HuH-7.5 (cell line): ENCODE results near the gene EPAS1.
A peak's percentile ranks its signal among the peaks of the same experiment; 100 is the strongest.

Source experiments
- DNase-seq: peaks from one replicate; pipeline ENCODE4 v3.0.0; 2011; ENCODE audit warnings: low spot score

Gene EPAS1

DNA sequence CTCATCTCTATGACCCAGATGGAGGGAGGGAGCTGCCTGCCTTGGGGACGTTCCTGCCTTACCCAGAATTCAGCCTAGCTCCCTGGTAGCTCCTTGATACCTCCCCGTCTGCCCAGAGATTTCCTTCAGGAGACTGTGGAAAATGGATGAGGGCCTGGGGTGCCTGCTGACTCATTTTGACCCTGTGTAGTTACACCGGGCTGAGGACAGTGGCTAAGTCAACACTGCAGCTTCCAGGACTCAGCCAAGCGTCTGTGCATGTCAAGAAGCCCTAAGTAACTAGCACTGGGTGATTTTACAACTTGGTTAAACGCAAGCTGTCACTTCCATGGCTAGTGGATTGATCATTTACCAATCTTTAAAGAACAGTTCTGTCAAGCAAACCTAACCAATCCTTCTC is 23.3 kb upstream of the EPAS1 start:
- no peak for DNase-seq

GRCh38 chr2:46274586-46274985 is 22.6 kb upstream of the EPAS1 start:
- no peak for DNase-seq

DNA sequence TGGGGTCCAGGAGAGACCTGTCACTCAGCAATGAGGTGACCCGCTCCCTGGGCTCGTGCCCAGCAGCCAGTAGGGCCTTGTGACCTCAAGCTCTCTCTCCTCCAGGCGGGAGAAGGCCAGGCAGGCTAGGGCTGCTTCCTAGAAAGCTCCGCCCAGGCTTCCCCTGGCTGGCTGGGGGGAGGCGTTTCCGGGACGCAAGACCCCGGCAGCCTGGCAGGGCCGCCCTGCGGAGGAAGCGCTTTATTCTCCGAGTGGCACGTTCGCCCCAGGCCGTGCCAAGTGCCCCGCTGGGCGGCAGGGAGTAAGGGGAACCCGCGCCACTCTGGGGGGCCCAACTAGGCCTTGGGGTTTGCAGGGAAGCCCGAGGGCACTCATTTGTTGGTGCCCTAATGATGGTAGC is 21.2 kb upstream of the EPAS1 start:
- DNase-seq, result no peak

GRCh38 chr2:46276642-46277041 is 20.6 kb upstream of the EPAS1 start:
- DNase-seq, result no peak

GRCh38 chr2:46277431-46278190 is 19.6 kb upstream of the EPAS1 start:
- DNase-seq, result no peak

- no peak for DNase-seq
Measured at GRCh38 chr2:46278952-46279351, 18.3 kb upstream of the EPAS1 start.

GRCh38 chr2:46281939-46282338 is 15.3 kb upstream of the EPAS1 start:
- DNase-seq, result no peak

DNA sequence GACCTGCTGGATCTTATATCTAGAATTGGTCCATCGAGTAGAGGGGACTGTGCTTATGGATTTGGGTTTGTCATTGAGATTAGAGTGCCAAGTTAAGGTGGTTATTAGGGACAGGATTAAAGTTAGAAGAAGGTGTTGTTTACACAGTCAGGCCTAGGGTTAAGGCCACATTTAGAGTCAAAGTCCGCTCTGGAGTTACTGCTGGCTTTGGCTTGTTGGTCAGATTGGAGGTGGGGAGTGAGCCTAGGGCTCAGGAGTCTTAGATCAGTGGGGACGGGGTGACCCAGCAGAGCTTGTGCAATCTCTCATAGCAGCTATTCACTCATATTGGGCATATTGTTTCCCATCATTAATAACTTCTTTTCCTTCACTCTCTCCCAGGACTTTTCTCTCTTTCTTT is 13.5 kb upstream of the EPAS1 start:
- no peak for DNase-seq

- no peak for DNase-seq
Measured at GRCh38 chr2:46284260-46284659, 12.9 kb upstream of the EPAS1 start.

DNA sequence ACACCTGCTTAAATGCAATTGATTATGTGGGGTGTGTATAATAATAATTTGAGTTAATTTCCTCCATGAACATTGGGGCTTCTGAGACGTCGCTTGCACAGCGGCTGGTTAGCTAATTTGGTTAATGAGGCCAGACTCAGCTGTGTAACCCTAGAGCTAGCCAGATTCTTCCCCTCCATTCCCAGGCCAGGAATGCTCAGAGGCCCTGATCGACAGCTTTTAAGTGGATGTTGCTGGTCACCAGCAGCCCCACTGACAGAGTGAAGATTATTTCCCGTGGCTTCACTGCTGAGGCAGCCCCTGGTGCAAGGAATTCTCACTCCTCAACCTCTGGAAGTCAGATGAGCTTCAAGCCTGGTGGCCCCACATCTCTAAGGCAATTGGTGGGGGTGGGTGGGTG is 12.4 kb upstream of the EPAS1 start:
- DNase-seq, result no peak

DNA sequence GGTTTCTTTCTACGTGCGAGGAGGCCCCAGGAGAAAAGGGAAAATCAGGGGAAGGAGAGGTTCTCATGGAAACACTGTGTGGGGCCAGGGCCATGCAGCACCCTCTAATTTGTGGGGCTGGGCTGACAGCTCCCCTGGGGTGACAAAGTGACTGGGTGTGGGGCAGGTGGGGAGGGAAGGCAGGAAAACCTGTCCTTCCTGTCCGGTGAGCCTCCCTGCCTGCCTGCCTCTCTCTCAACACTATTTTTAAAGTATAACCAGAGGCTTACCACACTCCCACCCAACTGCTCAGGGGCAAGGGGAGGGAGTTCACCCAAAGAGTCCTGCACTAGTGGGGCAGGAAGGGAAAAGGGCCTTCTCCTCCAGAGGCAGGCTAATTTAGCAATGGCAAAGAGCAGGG is 10.5 kb upstream of the EPAS1 start:
- DNase-seq, result no peak

DNA sequence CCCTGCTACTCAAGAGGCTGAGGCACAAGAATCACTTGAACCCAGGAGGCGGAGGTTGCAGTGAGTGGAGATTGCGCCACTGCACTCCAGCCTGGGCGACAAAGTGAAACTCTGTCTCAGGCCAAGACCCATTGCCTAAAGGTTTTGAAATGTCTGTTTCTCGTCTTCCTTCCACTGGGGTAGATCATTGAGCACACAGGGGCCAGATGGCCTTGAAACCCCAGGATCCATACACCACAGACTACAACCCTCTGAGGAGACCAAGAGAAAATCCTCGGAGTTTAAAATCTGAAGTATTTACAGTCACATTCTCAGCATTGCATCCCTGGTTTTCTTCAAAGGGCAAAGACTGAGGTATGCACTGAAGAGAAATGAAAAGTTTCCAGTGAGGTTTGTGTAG is 7.1 kb upstream of the EPAS1 start:
- DNase-seq, result no peak

DNA sequence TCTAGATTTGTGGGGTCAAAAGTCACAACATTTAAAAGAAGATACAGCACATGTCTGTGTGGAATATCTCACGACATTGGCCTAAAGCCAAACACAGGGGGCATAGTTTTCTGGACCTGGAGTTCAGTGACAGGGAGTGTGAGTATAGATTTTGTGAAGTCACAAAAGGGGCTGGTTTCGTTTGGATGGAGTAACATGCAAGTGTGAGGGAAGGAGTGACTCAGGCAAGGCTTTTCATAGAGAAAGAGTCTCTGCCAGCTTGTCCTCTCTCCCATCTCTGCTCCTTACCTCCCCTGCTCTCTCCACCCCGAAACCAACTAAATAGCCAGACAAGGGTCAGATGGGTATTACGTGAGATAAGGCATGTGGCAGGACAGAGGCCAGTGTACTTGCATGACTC is 3.7 kb upstream of the EPAS1 start:
- DNase-seq, result no peak

- DNase-seq, result peak; percentile 52
Measured at GRCh38 chr2:46294176-46294836, 2.9 kb upstream of the EPAS1 start.

DNA sequence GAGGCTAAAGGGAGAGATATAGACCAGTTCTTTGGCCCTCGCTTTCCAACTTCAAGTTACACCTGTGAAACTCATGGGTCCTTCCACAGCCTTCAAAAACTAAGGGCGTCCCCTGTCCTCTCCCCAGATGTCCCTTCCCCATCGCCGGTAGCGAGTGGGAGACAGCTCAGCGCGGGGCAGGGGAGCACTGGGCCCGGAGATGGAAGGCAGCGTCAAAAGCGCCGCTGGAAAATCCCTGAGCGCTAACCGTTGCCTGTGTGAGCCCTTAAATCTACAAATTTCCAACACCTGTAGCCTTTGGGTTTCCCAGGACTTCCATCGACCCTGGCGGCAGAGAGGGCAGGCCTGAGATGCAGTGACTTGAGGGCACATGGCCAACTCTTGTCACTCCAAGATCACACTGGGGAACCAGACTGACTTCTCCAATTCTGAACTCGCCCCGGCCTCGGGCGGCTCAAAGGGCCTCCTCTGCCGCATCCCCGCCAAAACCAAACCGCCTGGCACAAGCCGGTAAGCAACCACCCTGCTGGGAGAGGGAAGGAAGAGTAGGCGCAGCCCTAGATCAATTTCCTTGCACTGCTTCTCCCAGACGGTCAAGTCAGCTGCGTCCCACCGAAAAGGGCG is 879 bp upstream of the EPAS1 start:
- peak; percentile 39 for DNase-seq

DNA sequence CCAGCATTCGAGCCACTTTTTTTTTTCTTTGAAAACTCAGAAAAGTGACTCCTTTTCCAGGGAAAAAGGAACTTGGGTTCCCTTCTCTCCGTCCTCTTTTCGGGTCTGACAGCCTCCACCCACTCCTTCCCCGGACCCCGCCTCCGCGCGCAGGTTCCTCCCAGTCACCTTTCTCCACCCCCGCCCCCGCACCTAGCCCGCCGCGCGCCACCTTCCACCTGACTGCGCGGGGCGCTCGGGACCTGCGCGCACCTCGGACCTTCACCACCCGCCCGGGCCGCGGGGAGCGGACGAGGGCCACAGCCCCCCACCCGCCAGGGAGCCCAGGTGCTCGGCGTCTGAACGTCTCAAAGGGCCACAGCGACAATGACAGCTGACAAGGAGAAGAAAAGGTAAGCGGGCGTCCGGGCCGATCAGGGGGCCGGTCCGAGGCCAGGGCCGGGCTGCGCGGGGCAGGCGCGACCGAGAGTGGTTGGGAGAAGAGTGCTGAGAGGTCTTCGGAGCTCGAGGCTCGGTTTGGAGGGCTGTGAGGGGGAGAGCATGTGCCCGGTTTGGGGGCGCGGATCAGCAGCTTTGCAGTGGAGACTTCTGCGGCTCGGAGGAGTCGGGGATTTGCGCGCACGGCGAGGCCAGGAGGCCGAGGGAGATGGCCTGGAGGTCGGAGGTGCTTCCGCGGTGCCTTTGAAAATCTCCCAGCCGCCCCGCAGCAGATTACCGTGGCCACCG is 502 bp downstream of the EPAS1 start:
- peak; percentile 83 for DNase-seq

GRCh38 chr2:46298272-46298521 is 990 bp downstream of the EPAS1 start:
- DNase-seq, result no peak

DNA sequence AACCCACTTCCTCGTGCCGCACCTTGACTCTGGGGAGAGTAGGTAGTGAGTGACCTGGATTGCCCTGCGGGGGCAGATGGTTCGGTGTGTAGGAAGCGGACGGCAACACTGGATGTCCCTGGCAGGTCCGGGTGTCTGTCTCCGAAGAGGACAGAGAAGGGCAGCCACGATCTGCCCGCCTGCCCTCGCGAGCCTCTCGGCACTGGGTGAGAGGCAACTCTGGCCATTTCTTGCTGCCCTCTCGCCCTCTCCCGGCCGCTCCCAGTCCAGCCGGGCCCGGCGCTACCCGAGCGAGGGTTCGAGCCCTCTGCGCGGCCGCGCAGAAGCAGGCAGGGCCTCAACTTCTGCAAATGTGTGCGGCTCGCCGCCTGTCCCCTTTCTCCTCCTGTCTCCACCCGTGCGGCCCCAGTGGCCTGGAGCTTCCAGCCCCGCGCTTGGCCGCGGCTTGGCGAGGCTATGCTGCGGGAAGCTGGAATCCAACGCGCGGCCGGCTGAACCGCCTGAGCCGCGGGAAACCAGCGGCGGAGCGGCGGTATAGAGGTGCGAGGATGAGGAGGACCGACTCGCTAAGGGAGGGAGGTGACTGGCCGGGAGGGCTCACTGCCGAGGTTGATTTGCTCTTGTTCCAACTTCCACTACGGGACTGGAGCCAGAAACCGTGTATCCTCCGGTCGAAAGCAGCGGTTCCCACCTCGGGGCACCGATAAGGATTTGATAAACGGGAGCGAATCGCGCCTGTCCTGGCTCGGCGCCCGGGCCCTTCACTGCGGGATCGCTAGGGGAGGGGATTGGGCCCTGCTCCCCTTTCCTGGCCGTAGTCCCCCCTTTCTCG is 1.5 kb downstream of the EPAS1 start:
- DNase-seq, result peak; percentile 54

DNA sequence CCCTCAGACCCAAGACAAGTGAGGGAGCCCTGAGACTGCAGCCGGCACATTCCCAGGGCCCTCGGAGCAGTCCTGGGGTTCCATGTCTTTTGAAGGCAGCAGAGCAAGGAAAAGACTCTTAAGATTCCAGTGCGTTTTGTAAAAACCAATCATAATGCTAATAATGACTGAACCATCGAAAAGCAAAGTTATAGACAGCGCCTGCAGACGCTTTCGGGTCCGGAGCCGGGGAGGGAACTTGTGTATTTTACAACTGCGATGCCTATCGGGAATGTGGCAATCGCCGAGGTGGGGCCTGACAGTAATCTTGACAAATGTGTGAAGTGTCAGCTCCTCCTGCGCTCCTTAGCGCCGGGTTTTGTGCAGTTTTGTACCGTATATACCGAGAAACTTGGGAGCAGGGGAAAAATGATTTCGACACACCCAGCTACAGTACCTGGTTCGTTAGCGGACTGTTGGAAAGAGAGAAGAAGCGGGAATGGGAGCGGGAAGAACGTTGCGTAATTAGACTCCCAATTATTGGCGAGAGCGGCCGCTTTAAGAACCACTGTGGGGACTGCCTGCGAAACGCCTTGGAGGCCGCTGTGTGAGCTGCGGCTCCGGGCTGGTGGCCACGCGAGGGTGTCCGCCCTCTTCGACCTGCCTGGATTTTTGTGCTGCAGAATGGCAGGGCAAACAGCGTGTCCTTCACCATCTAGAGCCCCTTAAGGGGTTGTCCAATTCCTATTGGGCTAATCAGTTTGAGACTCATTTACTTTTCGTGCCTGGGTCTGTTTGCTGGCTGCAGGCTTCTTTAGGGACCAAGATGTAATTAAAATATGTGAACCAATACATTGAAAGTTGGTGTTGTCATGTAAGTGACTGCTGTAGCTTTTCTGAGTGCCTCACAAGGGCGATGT is 2.4 kb downstream of the EPAS1 start:
- peak; percentile 51 for DNase-seq

GRCh38 chr2:46300406-46300832 is 3.2 kb downstream of the EPAS1 start:
- DNase-seq, result no peak
